A549 (cell line): Measurements from ENCODE around the gene IL17RC.

Experiments
- ELK1 ChIP-seq: fragments of 150-350 bp; IDR thresholded peaks from 2 replicates; pipeline ENCODE4 v1.6.1; 2014; ENCODE audit warnings: low read depth, mild to moderate bottlenecking, low read length
- EP300 ChIP-seq, 2 experiments: fragments of >200 bp; sonication (Bioruptor Twin); formaldehyde crosslinking; IDR thresholded peaks; 2 replicates in 1 of 2; 3 replicates in 1 of 2; pipeline ENCODE4 v1.6.1; 2016 to 2017
- RAD21 ChIP-seq, 2 experiments: fragments of >200 bp in 1 of 2; sonication (Bioruptor Twin) in 1 of 2; formaldehyde crosslinking in 1 of 2; IDR thresholded peaks in 1 of 2; conservative IDR thresholded peaks in 1 of 2; 2 replicates in 1 of 2; 3 replicates in 1 of 2; pipeline ENCODE4 v1.6.1; 2012 to 2018; ENCODE audit warnings: inconsistent platforms in 1 of 2
- ZFP36 ChIP-seq: fragments of 450-650 bp; IDR thresholded peaks from 2 replicates; pipeline ENCODE4 v1.6.1; 2014; ENCODE audit warnings: borderline replicate concordance; ENCODE audit not compliant: partially characterized antibody

- TF ChIP-seq EP300 (IDR thresholded peaks at IDR 0.05) (no peak), ELK1 (no peak), ZFP36 (no peak), RAD21 (conservative IDR thresholded peaks at IDR 0.05 in 1 of 2, IDR thresholded peaks at IDR 0.05 in 1 of 2) (no peak)
These were observed 41.5 kb upstream of the IL17RC start for GRCh38 chr3:9875448-9875847.
